Activated naive CD4-positive, alpha-beta T cell treated with anti-CD3 and anti-CD28 coated beads, Interleukin-2, amount 50 U/mL, for 24 hours (primary cell): ENCODE measurements around the gene SLC25A15.
A peak's percentile ranks its signal among the peaks of the same experiment; 100 is the strongest.
"Not testable (repeated sequence)": the region's sequence is repeated elsewhere in the genome, so short reads cannot be mapped to it uniquely, and the experiment has no call there.

Experiments used
- H3K27ac Mint-ChIP-seq: one replicate; pipeline ENCODE4 v1.8.0; 2021; ENCODE audit warnings: mild to moderate bottlenecking, mixed read lengths
- H3K27me3 Mint-ChIP-seq: one replicate; pipeline ENCODE4 v1.8.0; 2021; ENCODE audit warnings: mixed read lengths
- H3K36me3 Mint-ChIP-seq: one replicate; pipeline ENCODE4 v1.8.0; 2021; ENCODE audit warnings: mixed read lengths
- H3K4me1 Mint-ChIP-seq: one replicate; pipeline ENCODE4 v1.8.0; 2021; ENCODE audit warnings: mixed read lengths
- H3K4me3 Mint-ChIP-seq: one replicate; pipeline ENCODE4 v1.8.0; 2021; ENCODE audit warnings: mild to moderate bottlenecking, mixed read lengths
- H3K9me3 Mint-ChIP-seq: one replicate; pipeline ENCODE4 v1.8.0; 2021; ENCODE audit warnings: mixed read lengths

SLC25A15 gene

GRCh38 chr13:40819797-40820315, 30.4 kb downstream of the SLC25A15 start:
- peaks cover 26% of the 10 kb centered on the region for H3K36me3 Mint-ChIP-seq
- H3K27ac Mint-ChIP-seq = peak overlapping the region; percentile 35
- H3K27me3 Mint-ChIP-seq = no peaks in the 10 kb centered on the region
- no peak overlapping the region for H3K4me3 Mint-ChIP-seq
- H3K9me3 Mint-ChIP-seq = peaks cover 12% of the 10 kb centered on the region
- no peaks in the 10 kb centered on the region for H3K4me1 Mint-ChIP-seq

- peaks cover 22% of the 10 kb centered on the region for H3K36me3 Mint-ChIP-seq
- not testable (repeated sequence) for H3K27me3 Mint-ChIP-seq, H3K4me3 Mint-ChIP-seq, H3K4me1 Mint-ChIP-seq, H3K27ac Mint-ChIP-seq, H3K9me3 Mint-ChIP-seq
Measured at GRCh38 chr13:40839725-40840124, 50.3 kb downstream of the SLC25A15 start.

- H3K27ac Mint-ChIP-seq, H3K4me1 Mint-ChIP-seq, H3K4me3 Mint-ChIP-seq, H3K9me3 Mint-ChIP-seq, H3K27me3 Mint-ChIP-seq: not testable (repeated sequence)
- peaks cover 24% of the 10 kb centered on the region for H3K36me3 Mint-ChIP-seq
Measured at GRCh38 chr13:40840955-40841354, 51.5 kb downstream of the SLC25A15 start.
